Lower lobe of right lung (tissue), 2 donors: ENCODE results near the gene ZNF568. TPM values are rescaled to one million over a fixed set of nuclear protein-coding genes. Genes with fewer than 3 reads are reported as not detected.

ENCODE experiments used
- ATAC-seq, 2 donors: fragments of 200-7000 bp; cut with Tn5 transposase; one replicate each; pipeline ENCODE4 v1.9.1; 2020 to 2022; ENCODE audit warnings: mild to moderate bottlenecking in 2 of 2, moderate library complexity in 2 of 2
- DNase-seq: peaks from one replicate; pipeline ENCODE4 v3.0.0-alpha.2; 2020
- H3K27ac ChIP-seq: fragments of 200-600 bp; one replicate; pipeline ENCODE4 v1.8.0; 2022
- H3K27me3 ChIP-seq: fragments of 200-600 bp; one replicate; pipeline ENCODE4 v1.8.0; 2022; ENCODE audit warnings: low read depth
- H3K36me3 ChIP-seq: fragments of 200-600 bp; one replicate; pipeline ENCODE4 v1.8.0; 2022; ENCODE audit warnings: mild to moderate bottlenecking
- H3K4me1 ChIP-seq: fragments of 200-600 bp; one replicate; pipeline ENCODE4 v1.8.0; 2022
- H3K4me3 ChIP-seq: fragments of 200-600 bp; one replicate; pipeline ENCODE4 v1.8.0; 2022; ENCODE audit warnings: mild to moderate bottlenecking
- H3K9me3 ChIP-seq: fragments of 200-600 bp; one replicate; pipeline ENCODE4 v1.8.0; 2022
- CTCF ChIP-seq: fragments of 200-600 bp; IDR thresholded peaks from one replicate; pipeline ENCODE4 v1.8.0; 2022; ENCODE audit warnings: antibody characterized with exemption, mild to moderate bottlenecking
- intact Hi-C: fragments of 100-400 bp; cut with DNase I; formaldehyde crosslinking; loops from one replicate; pipeline ENCODE4 v1.11.0; 2022
- total RNA-seq: library from RNA; stranded (reverse); fragmentation: NEBNext Ultra II Directional; extraction: Animal tissue kit (Norgen Biotek cat#: 25700); gene quantifications from one replicate; pipeline ENCODE4 v1.2.1, GENCODE V29; 2021
- donor health status: DM: no; HTN: yes; CAD: no; lungs with severe emphysema.

The ZNF568 gene
- total RNA-seq, 1 donor from 2014 or later: 10.9 TPM

- Histone ChIP-seq H3K27ac (no peak overlapping the region), H3K9me3 (peaks cover 18% of the 10 kb centered on the region)
These were observed 70.0 kb downstream of the ZNF568 start for GRCh38 chr19:36986131-36986530.

GRCh38 chr19:36986601-36987000 is 70.5 kb downstream of the ZNF568 start:
- Histone ChIP-seq H3K4me1 (no peaks in the 10 kb centered on the region), H3K9me3 (peaks cover 22% of the 10 kb centered on the region), H3K27ac (no peak overlapping the region), H3K4me3 (no peak overlapping the region), H3K27me3 (no peaks in the 10 kb centered on the region), H3K36me3 (peaks cover 3% of the 10 kb centered on the region)
- no peak for ATAC-seq
- no peak for DNase-seq
- intact Hi-C loops: no loop called here
- TF ChIP-seq CTCF: no peak

More at GRCh38 chr19:36986131-36986530, 70.0 kb downstream of the ZNF568 start:
- intact Hi-C loops: no loop called here
- H3K4me3 ChIP-seq: no peak overlapping the region
- ATAC-seq (no peak), DNase-seq (no peak)
- no peaks in the 10 kb centered on the region for H3K27me3 ChIP-seq
- TF ChIP-seq CTCF: no peak
- H3K4me1 ChIP-seq: no peaks in the 10 kb centered on the region
- H3K36me3 ChIP-seq: peaks cover 8% of the 10 kb centered on the region

GRCh38 chr19:36987091-36987490 is 71.0 kb downstream of the ZNF568 start:
- no peak for TF ChIP-seq CTCF

GRCh38 chr19:36997152-36997842 is 81.2 kb downstream of the ZNF568 start:
- DNase-seq (no peak), ATAC-seq (no peak)
- no peaks in the 10 kb centered on the region for H3K4me1 ChIP-seq
- no peaks in the 10 kb centered on the region for H3K27me3 ChIP-seq
- no peak for TF ChIP-seq CTCF
- peaks cover 62% of the 10 kb centered on the region for H3K9me3 ChIP-seq
- intact Hi-C loops: no loop called here
- peaks cover 27% of the 10 kb centered on the region for H3K36me3 ChIP-seq
- no peak overlapping the region for H3K27ac ChIP-seq
- H3K4me3 ChIP-seq: no peak overlapping the region

More at GRCh38 chr19:36987091-36987490, 71.0 kb downstream of the ZNF568 start:
- intact Hi-C loops: no loop called here
- DNase-seq (no peak), ATAC-seq (no peak)
- Histone ChIP-seq H3K4me3 (no peak overlapping the region), H3K27me3 (no peaks in the 10 kb centered on the region), H3K36me3 (no peaks in the 10 kb centered on the region), H3K27ac (no peak overlapping the region), H3K9me3 (peaks cover 24% of the 10 kb centered on the region), H3K4me1 (no peaks in the 10 kb centered on the region)

- ATAC-seq: no peak
- intact Hi-C loops: no loop called here
- no peak for TF ChIP-seq CTCF
- H3K36me3 ChIP-seq: peaks cover 22% of the 10 kb centered on the region
- no peak overlapping the region for H3K27ac ChIP-seq
- no peaks in the 10 kb centered on the region for H3K27me3 ChIP-seq
- no peak overlapping the region for H3K4me3 ChIP-seq
- peaks cover 60% of the 10 kb centered on the region for H3K9me3 ChIP-seq
- DNase-seq: no peak
- no peaks in the 10 kb centered on the region for H3K4me1 ChIP-seq
These were observed 81.7 kb downstream of the ZNF568 start for GRCh38 chr19:36997843-36998235.
